Measurements from ENCODE around the gene BTRC. TPM values are rescaled to one million over a fixed set of nuclear protein-coding genes. Genes with fewer than 3 reads are reported as not detected.

The BTRC gene
- total and polyA plus RNA-seq, 8 donors: 3.5 to 14.5 (median 4.7) TPM

- no peaks in the 10 kb centered on the region for H3K27me3 ChIP-seq
- H3K4me1 ChIP-seq: no peaks in the 10 kb centered on the region
- no peak for TF ChIP-seq POLR2AphosphoS5 (IDR thresholded peaks at IDR 0.05)
- TF ChIP-seq EP300 (IDR thresholded peaks at IDR 0.05): no peak
- no peak for TF ChIP-seq POLR2A (IDR thresholded peaks at IDR 0.05)
- no peak for TF ChIP-seq CTCF (IDR thresholded peaks at IDR 0.05)
- 82 to 93% (median 90%) methylated on average over 6 to 7 of the region's 7 CpGs for WGBS, 5 donors
- H3K9me3 ChIP-seq: peaks cover 0 to 13% (median 7%) of the 10 kb centered on the region in 4 donors
- peaks cover 19 to 69% (median 54%) of the 10 kb centered on the region in 4 donors for H3K36me3 ChIP-seq
- no peak for DNase-seq
- H3K27ac ChIP-seq: no peak overlapping the region
- intact Hi-C loops (cut with DNase I; ENCODE audit: low total_unique reads): no loop called here
- no peak overlapping the region for H3K4me3 ChIP-seq
These were observed 223.3 kb downstream of the BTRC start for GRCh38 chr10:101577121-101577871.

GRCh38 chr10:101578192-101578591, 224.2 kb downstream of the BTRC start:
- Histone ChIP-seq H3K4me1 (no peaks in the 10 kb centered on the region), H3K27me3 (no peaks in the 10 kb centered on the region), H3K9me3 (peaks cover 0 to 5% (median under 1%) of the 10 kb centered on the region in 4 donors), H3K27ac (no peak overlapping the region), H3K36me3 (peaks cover 25 to 73% (median 63%) of the 10 kb centered on the region in 4 donors), H3K4me3 (no peak overlapping the region)
- TF ChIP-seq EP300 (IDR thresholded peaks at IDR 0.05): no peak
- no peak for TF ChIP-seq CTCF (IDR thresholded peaks at IDR 0.05)
- no peak for TF ChIP-seq POLR2AphosphoS5 (IDR thresholded peaks at IDR 0.05)
- TF ChIP-seq POLR2A (IDR thresholded peaks at IDR 0.05): no peak
- DNase-seq: no peak
- 83 to 96% (median 88%) methylated on average over 5 of the region's 5 CpGs for WGBS, 5 donors
- intact Hi-C loops (cut with DNase I; ENCODE audit: low total_unique reads): no loop called here

- 90 to 93% (median 92%) methylated on average over 10 to 13 of the region's 13 CpGs for WGBS, 5 donors
- DNase-seq: no peak
- no peaks in the 10 kb centered on the region for H3K4me1 ChIP-seq
- peaks cover 31 to 80% (median 71%) of the 10 kb centered on the region in 4 donors for H3K36me3 ChIP-seq
- intact Hi-C loops (cut with DNase I; ENCODE audit: low total_unique reads): no loop called here
- TF ChIP-seq POLR2A (IDR thresholded peaks at IDR 0.05) (no peak), POLR2AphosphoS5 (IDR thresholded peaks at IDR 0.05) (no peak), EP300 (IDR thresholded peaks at IDR 0.05) (no peak), CTCF (IDR thresholded peaks at IDR 0.05) (no peak)
- no peaks in the 10 kb centered on the region for H3K27me3 ChIP-seq
- no peak overlapping the region for H3K4me3 ChIP-seq
- no peak overlapping the region for H3K27ac ChIP-seq
- H3K9me3 ChIP-seq: no peaks in the 10 kb centered on the region
These were observed 225.0 kb downstream of the BTRC start for GRCh38 chr10:101578803-101579515.

- no peak overlapping the region for H3K27ac ChIP-seq
- H3K4me1 ChIP-seq: no peaks in the 10 kb centered on the region
- no peak for DNase-seq
- intact Hi-C loops (cut with DNase I; ENCODE audit: low total_unique reads): no loop called here
- no peak overlapping the region for H3K4me3 ChIP-seq
- TF ChIP-seq EP300 (IDR thresholded peaks at IDR 0.05) (no peak), POLR2A (IDR thresholded peaks at IDR 0.05) (no peak), POLR2AphosphoS5 (IDR thresholded peaks at IDR 0.05) (no peak), CTCF (IDR thresholded peaks at IDR 0.05) (no peak)
- 95 to 100% (median 97%) methylated on average over 1 to 12 of the region's 12 CpGs for WGBS, 5 donors
- peaks cover 31 to 84% (median 76%) of the 10 kb centered on the region in 4 donors for H3K36me3 ChIP-seq
- H3K27me3 ChIP-seq: no peaks in the 10 kb centered on the region
- no peaks in the 10 kb centered on the region for H3K9me3 ChIP-seq
These were observed 225.5 kb downstream of the BTRC start for GRCh38 chr10:101579516-101579870.

Measured in stomach (tissue), 9 donors.